ENCODE measurements around the gene MGLL. TPM values are rescaled to one million over a fixed set of nuclear protein-coding genes. Genes with fewer than 3 reads are reported as not detected.

Gene MGLL
- total and polyA plus RNA-seq, 7 donors = 24.7 to 220 (median 46.8) TPM

DNA sequence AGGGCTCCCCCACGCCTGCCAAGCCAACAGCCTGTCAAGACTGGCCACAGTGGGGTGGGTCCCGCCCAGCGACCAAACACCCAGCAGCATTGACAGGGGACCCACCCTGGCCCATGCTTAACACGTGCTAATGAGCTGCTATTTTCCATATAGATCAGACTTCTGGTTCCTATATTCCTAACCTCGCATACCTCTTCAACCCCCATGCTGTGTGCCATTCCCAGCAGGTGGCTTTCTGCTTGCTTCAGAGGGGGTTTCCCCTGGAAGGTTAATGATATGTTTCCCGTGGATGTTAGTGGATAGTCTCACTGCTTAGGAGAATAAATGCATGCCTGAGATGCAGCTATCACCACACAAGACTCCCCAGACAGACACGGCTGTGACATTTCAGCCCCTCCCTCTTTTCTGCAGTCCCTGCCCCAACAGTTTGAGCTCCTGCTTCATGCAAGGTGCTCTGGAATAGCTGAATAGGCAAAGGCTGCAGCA is 37.9 kb upstream of the MGLL start:
- TF ChIP-seq POLR2AphosphoS5 (IDR thresholded peaks at IDR 0.05) (no peak), POLR2A (IDR thresholded peaks at IDR 0.05) (no peak), CTCF (IDR thresholded peaks at IDR 0.05) (no peak)
- intact Hi-C loops (cut with DNase I) = no loop called here
- Histone ChIP-seq H3K4me3 (no peak overlapping the region), H3K9me3 (no peaks in the 10 kb centered on the region), H3K27ac (no peak overlapping the region), H3K27me3 (no peaks in the 10 kb centered on the region), H3K4me1 (no peaks in the 10 kb centered on the region), H3K36me3 (no peaks in the 10 kb centered on the region)
- WGBS, 2 donors = 58 to 65% methylated on average over 7 of the region's 7 CpGs
- DNase-seq = no peak

GRCh38 chr3:127859730-127860129 is 37.4 kb upstream of the MGLL start:
- no peaks in the 10 kb centered on the region for H3K9me3 ChIP-seq
- no peak overlapping the region for H3K4me3 ChIP-seq
- no peaks in the 10 kb centered on the region for H3K4me1 ChIP-seq
- 81 to 89% methylated on average over 6 of the region's 6 CpGs for WGBS, 2 donors
- H3K27me3 ChIP-seq = no peaks in the 10 kb centered on the region
- intact Hi-C loops (cut with DNase I) = no loop called here
- DNase-seq = no peak
- no peak overlapping the region for H3K27ac ChIP-seq
- H3K36me3 ChIP-seq = no peaks in the 10 kb centered on the region
- TF ChIP-seq POLR2AphosphoS5 (IDR thresholded peaks at IDR 0.05) = no peak
- TF ChIP-seq CTCF (IDR thresholded peaks at IDR 0.05) = no peak
- TF ChIP-seq EP300 (IDR thresholded peaks at IDR 0.05) = no peak
- no peak for TF ChIP-seq POLR2A (IDR thresholded peaks at IDR 0.05)

GRCh38 chr3:127858937-127859336 is 36.6 kb upstream of the MGLL start:
- no peak for DNase-seq
- intact Hi-C loops (cut with DNase I) = no loop called here
- Histone ChIP-seq H3K9me3 (no peaks in the 10 kb centered on the region), H3K27ac (no peak overlapping the region), H3K4me1 (no peaks in the 10 kb centered on the region), H3K36me3 (no peaks in the 10 kb centered on the region), H3K4me3 (no peak overlapping the region), H3K27me3 (no peaks in the 10 kb centered on the region)
- WGBS, 2 donors = 75 to 92% methylated on average over 5 of the region's 5 CpGs
- TF ChIP-seq POLR2A (IDR thresholded peaks at IDR 0.05) = no peak
- no peak for TF ChIP-seq POLR2AphosphoS5 (IDR thresholded peaks at IDR 0.05)
- TF ChIP-seq EP300 (IDR thresholded peaks at IDR 0.05) = no peak
- no peak for TF ChIP-seq CTCF (IDR thresholded peaks at IDR 0.05)

DNA sequence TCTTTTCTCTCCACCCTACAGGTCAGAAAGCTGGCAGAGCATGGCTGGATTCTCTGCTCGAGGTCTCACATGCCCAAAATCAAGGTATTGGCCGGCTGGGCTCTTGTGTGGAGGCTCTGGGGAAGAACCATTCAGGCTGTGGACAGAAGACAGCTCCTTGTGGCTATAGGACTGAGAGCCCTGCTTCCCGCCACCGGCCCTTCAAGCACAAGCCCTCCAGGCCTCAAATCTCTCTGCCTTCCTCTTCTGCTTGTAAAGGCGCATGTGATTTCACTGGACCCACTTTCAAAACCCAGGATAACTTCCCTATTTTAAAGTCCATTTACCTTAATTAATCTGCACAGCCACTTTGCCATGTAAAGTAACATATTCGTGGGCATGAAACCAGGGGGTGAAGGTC is 36.2 kb upstream of the MGLL start:
- no peaks in the 10 kb centered on the region for H3K9me3 ChIP-seq
- no peak overlapping the region for H3K4me3 ChIP-seq
- TF ChIP-seq EP300 (IDR thresholded peaks at IDR 0.05) (no peak), POLR2A (IDR thresholded peaks at IDR 0.05) (no peak), CTCF (IDR thresholded peaks at IDR 0.05) (no peak), POLR2AphosphoS5 (IDR thresholded peaks at IDR 0.05) (no peak)
- no peak for DNase-seq
- H3K27ac ChIP-seq = no peak overlapping the region
- H3K27me3 ChIP-seq = no peaks in the 10 kb centered on the region
- intact Hi-C loops (cut with DNase I) = no loop called here
- WGBS, 2 donors = 88 to 89% methylated on average over 6 of the region's 6 CpGs
- no peaks in the 10 kb centered on the region for H3K4me1 ChIP-seq
- no peaks in the 10 kb centered on the region for H3K36me3 ChIP-seq

DNA sequence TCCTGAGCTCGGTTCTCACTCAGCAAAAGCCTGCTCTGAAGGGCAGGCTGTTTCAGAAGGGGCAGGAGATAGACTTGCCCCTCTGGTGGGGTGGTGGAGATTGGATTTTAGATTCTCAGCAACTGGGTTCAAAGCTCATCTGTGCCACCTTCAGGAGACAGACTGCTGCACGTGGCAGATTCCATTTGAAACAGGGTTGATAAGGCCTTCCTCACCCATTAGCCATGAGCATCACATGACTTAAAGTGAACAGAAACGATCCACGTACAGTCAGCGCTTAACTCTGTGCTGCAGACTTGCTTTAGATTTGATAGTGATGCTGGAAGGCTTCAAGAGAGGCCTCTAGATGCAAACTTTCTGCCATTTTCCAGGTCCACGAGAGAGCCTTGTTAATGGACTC is 35.0 kb upstream of the MGLL start:
- H3K9me3 ChIP-seq = no peaks in the 10 kb centered on the region
- no peaks in the 10 kb centered on the region for H3K4me1 ChIP-seq
- DNase-seq = no peak
- intact Hi-C loops (cut with DNase I) = no loop called here
- H3K27me3 ChIP-seq = no peaks in the 10 kb centered on the region
- no peaks in the 10 kb centered on the region for H3K36me3 ChIP-seq
- no peak overlapping the region for H3K4me3 ChIP-seq
- WGBS, 2 donors = 66 to 77% methylated on average over 6 of the region's 6 CpGs
- no peak for TF ChIP-seq EP300 (IDR thresholded peaks at IDR 0.05)
- no peak for TF ChIP-seq CTCF (IDR thresholded peaks at IDR 0.05)
- no peak for TF ChIP-seq POLR2AphosphoS5 (IDR thresholded peaks at IDR 0.05)
- no peak for TF ChIP-seq POLR2A (IDR thresholded peaks at IDR 0.05)
- H3K27ac ChIP-seq = no peak overlapping the region
